Measurements from ENCODE around the gene USP6NL.
"Not testable (repeated sequence)": the region's sequence is repeated elsewhere in the genome, so short reads cannot be mapped to it uniquely, and the experiment has no call there.

The USP6NL gene

GRCh38 chr10:11512596-11512995 lies 98.9 kb downstream of the USP6NL start:
- DNase-seq, result no peak

- no peak for DNase-seq
Measured at GRCh38 chr10:11511321-11511720, 100.1 kb downstream of the USP6NL start.

- DNase-seq, result no peak
Measured at GRCh38 chr10:11510736-11511135, 100.7 kb downstream of the USP6NL start.

GRCh38 chr10:11510281-11510680 lies 101.2 kb downstream of the USP6NL start:
- no peak for DNase-seq

DNA sequence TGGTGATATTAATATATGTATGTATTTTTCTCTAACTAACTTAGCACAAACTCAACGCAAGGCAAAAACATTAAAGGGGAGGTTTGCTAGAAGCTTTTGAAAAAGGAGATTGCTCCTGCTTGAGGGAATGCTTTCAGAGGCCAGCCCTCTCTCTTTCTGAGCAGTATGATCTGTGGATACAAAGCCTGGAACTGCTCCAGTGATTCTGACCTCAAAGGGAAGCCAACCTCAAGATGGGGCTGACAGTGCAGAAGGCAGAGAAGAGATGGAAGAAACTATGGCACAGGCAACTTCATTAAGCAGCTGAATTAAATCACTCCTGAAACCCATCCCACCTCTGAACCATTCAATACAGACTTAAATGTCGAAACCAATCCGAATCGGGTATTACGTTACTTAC lies 102.4 kb downstream of the USP6NL start:
- DNase-seq, result peak; percentile 15

GRCh38 chr10:11506247-11506789 lies 105.1 kb downstream of the USP6NL start:
- no peak for DNase-seq

DNA sequence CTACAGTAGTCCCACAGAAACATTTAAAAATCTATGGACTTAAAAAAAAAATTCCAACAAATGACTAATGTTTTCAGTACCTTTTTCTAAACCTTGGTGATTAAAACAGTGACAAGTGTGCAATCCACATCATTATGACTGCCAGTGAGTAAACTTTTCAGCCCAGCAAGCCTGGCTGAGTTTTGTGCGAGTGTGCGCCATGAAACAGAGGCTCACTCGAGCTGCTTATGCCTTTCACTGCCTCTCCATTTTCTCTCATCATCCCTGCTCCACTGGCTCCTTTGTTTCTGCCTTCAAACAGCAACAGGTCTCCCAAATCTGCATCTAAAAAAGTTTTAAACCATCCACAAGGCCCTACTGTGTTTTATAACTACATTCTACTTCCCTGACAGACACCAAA lies 105.8 kb downstream of the USP6NL start:
- DNase-seq, result no peak

- DNase-seq, result no peak
Measured at GRCh38 chr10:11504566-11505285, 106.7 kb downstream of the USP6NL start.

DNA sequence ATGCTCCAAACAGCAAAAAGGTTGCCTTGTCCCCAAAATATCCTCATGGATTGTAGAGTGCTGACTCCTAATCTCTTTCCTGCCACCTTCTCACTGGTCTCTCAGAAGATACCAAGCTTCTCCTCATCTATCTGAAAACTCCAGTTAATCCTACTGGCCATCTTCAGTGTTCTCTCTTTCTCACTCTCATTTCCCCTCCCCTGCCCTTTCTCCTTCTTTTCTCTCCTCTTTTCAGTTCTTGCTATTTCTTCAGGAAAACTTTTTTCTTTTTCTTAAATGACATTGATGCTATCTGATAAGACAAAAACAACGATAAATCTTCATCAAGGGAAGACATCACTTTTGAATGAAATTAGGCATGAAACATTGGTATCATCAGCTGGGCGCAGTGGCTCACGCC lies 109.8 kb downstream of the USP6NL start:
- DNase-seq, result no peak

DNA sequence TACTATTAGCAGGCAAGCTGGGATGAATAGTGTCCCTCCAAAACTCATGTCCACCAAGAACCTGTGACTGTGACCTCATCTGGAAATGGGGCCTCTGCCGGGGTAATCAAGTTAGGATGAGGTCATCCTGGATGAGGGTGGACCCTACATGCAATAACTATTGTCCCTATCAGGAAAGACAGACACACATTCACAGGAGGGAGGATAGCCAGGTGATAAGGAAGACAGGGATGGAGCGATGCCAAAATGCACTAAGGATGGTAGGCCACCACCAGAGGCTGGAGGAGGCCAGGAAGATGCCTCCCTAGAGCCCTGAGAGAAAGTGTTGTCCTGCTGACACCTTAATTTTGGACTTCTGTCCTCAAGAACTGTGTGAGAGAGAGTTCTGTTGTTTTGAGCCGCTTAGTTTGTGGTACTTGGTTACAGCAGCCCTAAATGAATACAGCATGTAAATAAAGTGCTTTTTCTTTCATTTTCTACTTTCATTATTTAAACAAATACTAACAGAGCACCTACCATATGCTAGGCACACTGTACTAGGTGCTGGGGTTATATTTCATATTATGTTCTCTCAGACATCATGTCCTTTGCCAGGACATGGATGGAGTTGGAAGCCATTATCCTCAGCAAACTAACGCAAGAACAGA lies 111.9 kb downstream of the USP6NL start:
- DNase-seq, result no peak

GRCh38 chr10:11498399-11498798 lies 113.1 kb downstream of the USP6NL start:
- DNase-seq, result no peak

- DNase-seq, result not testable (repeated sequence)
Measured at GRCh38 chr10:11494923-11495322, 116.5 kb downstream of the USP6NL start.

GRCh38 chr10:11493646-11494045 lies 117.8 kb downstream of the USP6NL start:
- no peak for DNase-seq

DNA sequence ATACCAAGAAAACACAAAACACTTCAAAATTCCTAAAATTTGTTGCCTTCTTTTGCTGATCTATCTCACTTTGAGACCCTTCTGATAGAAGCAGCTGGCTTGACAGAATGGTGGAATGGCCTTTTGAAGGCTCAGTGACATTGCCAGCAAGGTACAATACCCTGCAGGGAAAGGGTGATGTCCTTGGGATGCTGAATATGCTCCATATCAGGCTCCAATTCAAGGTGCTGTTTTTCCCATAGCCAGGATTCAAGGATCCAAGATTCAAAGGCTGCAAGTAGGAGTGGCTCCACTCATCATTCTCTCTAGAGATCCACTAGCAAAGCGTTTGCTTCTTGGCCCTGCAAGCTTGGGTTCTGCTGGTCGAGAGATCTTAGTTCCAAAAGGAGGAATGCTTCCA lies 120.4 kb downstream of the USP6NL start:
- no peak for DNase-seq

DNA sequence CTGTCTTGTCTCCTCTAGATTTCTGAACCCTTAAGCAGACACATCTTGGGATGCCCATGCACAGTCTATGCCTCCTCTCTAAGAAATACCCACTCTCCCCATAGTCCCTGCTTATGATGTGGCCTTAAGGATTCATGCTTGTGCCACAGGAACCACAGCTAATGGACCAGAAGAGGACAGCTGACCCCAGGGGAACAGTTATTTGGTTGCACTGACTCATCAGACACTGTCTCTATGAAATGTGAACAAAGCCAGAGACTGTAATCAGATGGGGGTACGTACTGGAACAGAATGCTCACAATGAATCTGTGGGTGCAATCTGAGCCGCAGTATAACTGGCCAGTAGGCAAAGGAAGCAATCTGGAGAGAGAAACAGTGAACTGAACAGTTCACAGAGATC lies 121.9 kb downstream of the USP6NL start:
- no peak for DNase-seq

DNA sequence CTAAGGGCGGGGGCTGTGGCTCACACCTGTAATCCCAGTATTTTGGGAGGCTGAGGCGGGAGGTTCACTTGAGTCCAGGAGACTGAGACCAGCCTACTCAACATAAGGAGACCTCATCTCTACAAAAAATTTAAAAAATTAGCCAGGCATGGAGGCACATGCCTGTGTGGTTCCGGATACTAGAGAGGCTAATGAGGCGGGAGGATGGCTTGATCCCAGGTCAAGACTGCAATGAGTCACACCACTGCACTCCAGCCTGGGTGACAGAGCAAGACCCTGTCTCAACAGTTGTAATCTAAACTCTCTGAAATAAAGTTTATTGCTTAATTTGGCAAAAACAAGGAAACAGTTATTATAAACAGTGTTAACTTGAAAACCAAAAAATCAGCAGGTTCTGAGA lies 123.3 kb downstream of the USP6NL start:
- DNase-seq, result no peak

- DNase-seq, result no peak
Measured at GRCh38 chr10:11483201-11484148, 128.0 kb downstream of the USP6NL start.

DNA sequence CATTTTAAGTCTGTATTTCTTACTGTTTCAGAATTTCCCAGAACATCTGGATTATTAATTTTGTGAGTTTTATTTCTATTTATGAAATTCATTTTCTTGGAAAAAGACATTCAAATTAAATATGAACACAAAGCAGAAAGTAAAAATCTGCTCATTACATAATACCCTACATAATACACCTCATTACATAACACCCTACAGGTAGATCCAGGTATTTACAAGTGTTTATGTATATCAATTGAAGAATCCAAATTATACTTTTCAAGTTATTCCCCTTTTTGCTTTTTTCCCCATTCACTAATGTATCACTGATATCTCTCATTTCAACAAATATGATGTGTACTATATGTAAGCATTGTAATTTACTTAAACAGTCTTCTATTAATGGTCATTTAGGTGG lies 129.1 kb downstream of the USP6NL start:
- DNase-seq, result no peak

DNA sequence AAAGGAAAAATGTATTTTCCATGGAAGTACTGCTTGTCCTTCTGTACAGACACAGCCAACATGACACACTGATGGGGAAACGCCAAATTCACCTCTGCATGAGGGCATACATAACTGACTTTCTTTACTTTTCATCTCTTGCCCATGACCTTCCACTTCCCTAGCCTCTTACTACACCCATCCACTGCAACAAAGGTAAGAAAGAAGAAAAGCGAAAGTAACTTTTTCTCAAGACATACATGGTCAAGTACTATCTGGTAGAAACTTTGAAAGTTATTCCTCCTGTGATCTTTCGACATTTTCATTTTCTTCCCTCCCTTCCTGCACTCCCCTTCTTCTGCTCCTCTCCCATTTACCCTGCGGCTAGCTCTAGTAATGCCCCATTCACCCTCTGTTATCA lies 130.8 kb downstream of the USP6NL start:
- no peak for DNase-seq

DNA sequence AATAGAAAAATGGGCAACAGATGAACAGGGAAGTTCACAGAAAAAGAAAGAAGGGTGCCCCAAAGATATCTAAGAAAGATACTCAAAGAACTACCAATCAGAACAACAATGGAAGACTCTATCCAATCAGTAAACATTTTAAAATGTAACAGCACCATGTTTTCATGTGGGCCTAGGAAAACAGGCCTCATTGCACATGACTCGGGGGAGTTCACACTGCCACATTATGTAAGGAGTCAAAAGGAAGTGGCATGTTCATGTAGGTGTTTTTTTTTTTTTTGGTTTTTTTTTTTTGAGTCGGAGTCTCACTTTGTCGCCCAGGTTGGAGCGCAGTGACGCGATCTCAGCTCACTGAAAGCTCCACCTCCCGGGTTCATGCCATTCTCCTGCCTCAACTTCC lies 132.2 kb downstream of the USP6NL start:
- no peak for DNase-seq

- DNase-seq, result no peak
Measured at GRCh38 chr10:11478807-11479206, 132.6 kb downstream of the USP6NL start.

DNA sequence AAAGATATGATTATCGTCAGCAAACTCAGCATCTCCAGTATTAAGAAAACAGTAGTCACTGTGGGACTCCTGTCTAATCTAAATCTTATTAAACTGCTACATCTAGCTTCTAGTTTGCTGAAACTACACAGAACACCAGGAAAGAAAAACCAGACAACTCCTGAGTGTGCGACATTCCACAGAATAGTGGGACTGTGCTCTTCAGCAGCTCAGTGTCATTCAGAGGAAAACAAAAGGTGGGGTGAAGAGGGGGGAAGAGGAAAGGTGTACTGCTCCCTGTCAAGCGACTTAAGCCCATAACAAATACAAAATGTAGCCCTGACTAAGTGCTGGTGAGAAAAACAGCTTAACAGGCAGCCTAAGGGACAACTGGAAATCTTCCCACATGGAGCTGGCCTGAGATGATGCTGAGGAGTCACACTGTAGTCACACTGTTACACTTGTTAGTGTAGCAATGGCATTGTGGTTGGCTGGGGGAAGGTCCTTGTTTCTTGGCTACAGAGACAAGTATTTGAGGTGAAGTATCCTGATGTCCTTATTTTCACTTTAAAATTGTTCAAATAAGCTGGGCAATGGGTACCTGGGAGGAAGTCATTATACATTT lies 135.5 kb downstream of the USP6NL start:
- DNase-seq, result no peak
